GM23338 (cell line): ENCODE results near the gene BRSK2.

ENCODE experiments used
- CTCF ChIP-seq, 2 experiments: fragments of 200-600 bp in 1 of 2; sonication (generic) in 1 of 2; conservative IDR thresholded peaks; 2 replicates each; pipeline versions ENCODE4 v1.5.1 to v1.6.1; 2016 to 2017; ENCODE audit warnings: antibody characterized with exemption in 2 of 2, low read depth in 2 of 2, mild to moderate bottlenecking in 2 of 2, moderate library complexity in 1 of 2
- EZH2 ChIP-seq: fragments of 200-600 bp; sonication (generic); IDR thresholded peaks from one replicate; pipeline ENCODE4 v1.8.0; 2017; ENCODE audit warnings: antibody characterized with exemption, mild to moderate bottlenecking, low read depth; ENCODE audit not compliant: unreplicated experiment
- REST ChIP-seq: IDR thresholded peaks from one replicate; pipeline ENCODE4 v1.6.1; 2018; ENCODE audit warnings: antibody characterized with exemption; ENCODE audit not compliant: unreplicated experiment

GRCh38 chr11:1438261-1438966 lies 48.7 kb downstream of the BRSK2 start:
- TF ChIP-seq CTCF (conservative IDR thresholded peaks at IDR 0.05; ENCODE audit: low read depth in 2 of 2): no peak
- no peak for TF ChIP-seq REST
- TF ChIP-seq EZH2: no peak
